ENCODE measurements around the gene ANXA3. TPM values are rescaled to one million over a fixed set of nuclear protein-coding genes. Genes with fewer than 3 reads are reported as not detected.

Gene ANXA3
- total and polyA plus RNA-seq, 10 donors: 7.0 to 119 (median 41.1) TPM

- Histone ChIP-seq H3K27me3 (replicated peaks in 1 of 7) (no peaks in the 10 kb centered on the region), H3K36me3 (no peaks in the 10 kb centered on the region), H3K9me3 (peaks cover 0 to 1% (median 0%) of the 10 kb centered on the region in 8 donors), H3K4me3 (no peak overlapping the region), H3K4me1 (no peaks in the 10 kb centered on the region), H3K27ac (no peak overlapping the region)
- intact Hi-C loops (cut with DNase I; ENCODE audit: low total_unique reads): loop anchor here (10.0 kb wide), 1 partner anchor 546 kb away; no protein-coding TSS in a partner anchor
- no peak for DNase-seq
- 0 to 64% (median 29%) methylated on average over 1 of the region's 1 CpG for WGBS, 5 donors
- TF ChIP-seq, protein P1, sequence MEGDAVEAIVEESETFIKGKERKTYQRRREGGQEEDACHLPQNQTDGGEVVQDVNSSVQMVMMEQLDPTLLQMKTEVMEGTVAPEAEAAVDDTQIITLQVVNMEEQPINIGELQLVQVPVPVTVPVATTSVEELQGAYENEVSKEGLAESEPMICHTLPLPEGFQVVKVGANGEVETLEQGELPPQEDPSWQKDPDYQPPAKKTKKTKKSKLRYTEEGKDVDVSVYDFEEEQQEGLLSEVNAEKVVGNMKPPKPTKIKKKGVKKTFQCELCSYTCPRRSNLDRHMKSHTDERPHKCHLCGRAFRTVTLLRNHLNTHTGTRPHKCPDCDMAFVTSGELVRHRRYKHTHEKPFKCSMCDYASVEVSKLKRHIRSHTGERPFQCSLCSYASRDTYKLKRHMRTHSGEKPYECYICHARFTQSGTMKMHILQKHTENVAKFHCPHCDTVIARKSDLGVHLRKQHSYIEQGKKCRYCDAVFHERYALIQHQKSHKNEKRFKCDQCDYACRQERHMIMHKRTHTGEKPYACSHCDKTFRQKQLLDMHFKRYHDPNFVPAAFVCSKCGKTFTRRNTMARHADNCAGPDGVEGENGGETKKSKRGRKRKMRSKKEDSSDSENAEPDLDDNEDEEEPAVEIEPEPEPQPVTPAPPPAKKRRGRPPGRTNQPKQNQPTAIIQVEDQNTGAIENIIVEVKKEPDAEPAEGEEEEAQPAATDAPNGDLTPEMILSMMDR (IDR thresholded peaks at IDR 0.05 in 8 of 11, conservative IDR thresholded peaks at IDR 0.05 in 3 of 11): no peak
- TF ChIP-seq POLR2AphosphoS5 (IDR thresholded peaks at IDR 0.05): no peak
- no peak for TF ChIP-seq POLR2A (IDR thresholded peaks at IDR 0.05)
Observed at GRCh38 chr4:78510681-78511080, 40.9 kb upstream of the ANXA3 start.

GRCh38 chr4:78512357-78512920 is 39.1 kb upstream of the ANXA3 start:
- no peak for DNase-seq
- Histone ChIP-seq H3K9me3 (peaks cover 0 to 10% (median 0%) of the 10 kb centered on the region in 8 donors), H3K27me3 (replicated peaks in 1 of 7) (no peaks in the 10 kb centered on the region), H3K4me3 (no peak overlapping the region), H3K4me1 (no peaks in the 10 kb centered on the region), H3K27ac (no peak overlapping the region), H3K36me3 (no peaks in the 10 kb centered on the region)
- 84 to 90% (median 88%) methylated on average over 3 of the region's 3 CpGs for WGBS, 5 donors
- intact Hi-C loops (cut with DNase I; ENCODE audit: low total_unique reads): loop anchor here (10.0 kb wide), 1 partner anchor 548 kb away; no protein-coding TSS in a partner anchor
- TF ChIP-seq POLR2AphosphoS5 (IDR thresholded peaks at IDR 0.05): no peak
- TF ChIP-seq, protein P1 (IDR thresholded peaks at IDR 0.05 in 8 of 11, conservative IDR thresholded peaks at IDR 0.05 in 3 of 11): no peak
- no peak for TF ChIP-seq POLR2A (IDR thresholded peaks at IDR 0.05)

GRCh38 chr4:78513411-78513975 is 38.1 kb upstream of the ANXA3 start:
- intact Hi-C loops (cut with DNase I; ENCODE audit: low total_unique reads): loop anchor here (10.0 kb wide), 1 partner anchor 549 kb away; no protein-coding TSS in a partner anchor
- 81 to 93% (median 85%) methylated on average over 3 of the region's 3 CpGs for WGBS, 5 donors
- no peaks in the 10 kb centered on the region for H3K36me3 ChIP-seq
- no peaks in the 10 kb centered on the region for H3K27me3 ChIP-seq (replicated peaks in 1 of 7)
- H3K9me3 ChIP-seq: peaks cover 0 to 10% (median 0%) of the 10 kb centered on the region in 8 donors
- H3K4me3 ChIP-seq: no peak overlapping the region
- no peak for DNase-seq
- H3K4me1 ChIP-seq: peaks cover 0 to 2% (median 0%) of the 10 kb centered on the region in 6 donors
- H3K27ac ChIP-seq: no peak overlapping the region
- no peak for TF ChIP-seq POLR2AphosphoS5 (IDR thresholded peaks at IDR 0.05)
- TF ChIP-seq, protein P1 (IDR thresholded peaks at IDR 0.05 in 8 of 11, conservative IDR thresholded peaks at IDR 0.05 in 3 of 11): no peak
- TF ChIP-seq POLR2A (IDR thresholded peaks at IDR 0.05): no peak

- H3K4me1 ChIP-seq: peaks cover 0 to 9% (median 4%) of the 10 kb centered on the region in 6 donors
- H3K4me3 ChIP-seq: no peak overlapping the region
- peaks cover 0 to 10% (median 0%) of the 10 kb centered on the region in 8 donors for H3K9me3 ChIP-seq
- 20 to 34% (median 31%) methylated on average over 3 of the region's 3 CpGs for WGBS, 5 donors
- H3K27ac ChIP-seq: no peak overlapping the region
- no peaks in the 10 kb centered on the region for H3K27me3 ChIP-seq (replicated peaks in 1 of 7)
- intact Hi-C loops (cut with DNase I; ENCODE audit: low total_unique reads): loop anchor here (10.0 kb wide), 1 partner anchor 552 kb away; no protein-coding TSS in a partner anchor
- no peaks in the 10 kb centered on the region for H3K36me3 ChIP-seq
- TF ChIP-seq, protein P1 (IDR thresholded peaks at IDR 0.05 in 8 of 11, conservative IDR thresholded peaks at IDR 0.05 in 3 of 11): peak in 7 of 11 experiments; percentile 19 to 41 (median 28)
- no peak for TF ChIP-seq POLR2A (IDR thresholded peaks at IDR 0.05)
- DNase-seq: no peak
Observed at GRCh38 chr4:78517050-78517652, 34.4 kb upstream of the ANXA3 start.
